Calu3 (cell line): ENCODE measurements around the gene MROH7. TPM values are rescaled to one million over a fixed set of nuclear protein-coding genes. Genes with fewer than 3 reads are reported as not detected.

Experiments
- BruUV-seq: library from RNA; stranded (reverse); fragments of 400-500 nt; replicated peaks from 2 replicates; lab custom pipeline; 2021; lab: Mats Ljungman, UMichigan
- CTCF ChIA-PET: fragments of 300-600 bp; sonication (Branson Sonifier 250); formaldehyde crosslinking; loops from one replicate; lab custom pipeline; 2022; ENCODE audit warnings: antibody characterized with exemption; lab: Charles Lee
- DNase-seq: peaks from one replicate; pipeline ENCODE4 v3.0.0; 2022
- H3K27ac Mint-ChIP-seq: one replicate; pipeline ENCODE4 v1.8.0; 2022; ENCODE audit warnings: mixed read lengths; ENCODE audit not compliant: unreplicated experiment
- H3K27me3 Mint-ChIP-seq: one replicate; pipeline ENCODE4 v1.8.0; 2022; ENCODE audit warnings: mixed read lengths; ENCODE audit not compliant: unreplicated experiment
- H3K36me3 Mint-ChIP-seq: one replicate; pipeline ENCODE4 v1.8.0; 2022; ENCODE audit warnings: mild to moderate bottlenecking, moderate library complexity, mixed read lengths; ENCODE audit not compliant: insufficient read depth, unreplicated experiment
- H3K4me1 Mint-ChIP-seq: one replicate; pipeline ENCODE4 v1.8.0; 2022; ENCODE audit warnings: mild to moderate bottlenecking, low read depth, mixed read lengths; ENCODE audit not compliant: unreplicated experiment
- H3K4me3 Mint-ChIP-seq: one replicate; pipeline ENCODE4 v1.8.0; 2022; ENCODE audit warnings: mild to moderate bottlenecking, low read depth, moderate library complexity, mixed read lengths; ENCODE audit not compliant: unreplicated experiment
- H3K9me3 Mint-ChIP-seq: one replicate; pipeline ENCODE4 v1.8.0; 2022; ENCODE audit warnings: low read depth, mixed read lengths; ENCODE audit not compliant: unreplicated experiment
- intact Hi-C: fragments of 100-400 bp; cut with micrococcal nuclease; formaldehyde crosslinking; loops from one replicate; pipeline ENCODE4 v1.10.0; 2022; ENCODE audit not compliant: unreplicated experiment
- total RNA-seq: library from RNA; stranded (reverse); gene quantifications from 2 replicates; pipeline ENCODE4 v1.2.3, GENCODE V29; 2022
- TF ChIP-seq, protein P1 (sequence below): fragments of 200-600 bp; IDR thresholded peaks from one replicate; pipeline ENCODE4 v1.8.0; 2022; ENCODE audit warnings: antibody characterized with exemption; ENCODE audit not compliant: unreplicated experiment

MROH7 gene
- total RNA-seq, 1 experiment from 2014 or later, result 0.71 TPM

DNA sequence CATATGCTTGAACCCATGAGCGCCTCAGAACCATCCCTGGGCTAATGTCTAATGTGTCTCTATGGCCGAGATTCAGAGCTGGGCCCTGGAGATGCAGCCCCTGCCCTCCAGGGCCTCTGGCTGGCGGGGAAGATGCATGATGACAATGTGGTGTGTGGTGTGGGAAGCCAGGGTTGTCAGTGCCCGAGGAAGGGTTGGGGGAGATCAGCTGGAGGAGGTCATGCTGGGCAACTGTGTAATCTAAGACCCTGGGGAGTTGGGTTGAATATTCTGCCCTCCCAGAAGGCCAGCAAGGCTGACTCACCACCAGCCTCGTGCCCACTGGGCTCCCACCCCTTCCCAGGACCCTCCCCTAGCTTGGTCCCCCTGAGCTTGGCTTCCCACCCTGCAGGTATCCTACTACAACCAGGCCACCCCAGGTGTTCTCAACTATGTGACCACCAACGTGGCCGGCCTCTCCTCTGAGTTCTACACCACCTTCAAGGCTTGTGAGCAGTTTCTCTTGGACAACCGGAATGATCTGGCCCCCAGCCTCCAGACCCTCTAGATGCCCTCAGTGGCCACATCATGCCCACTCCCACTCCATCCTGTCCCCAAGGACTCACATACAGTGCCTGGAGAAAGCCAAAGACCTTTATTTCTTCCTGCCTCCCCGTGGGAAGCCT lies 32.9 kb upstream of the MROH7 start:
- H3K36me3 Mint-ChIP-seq, result no peaks in the 10 kb centered on the region
- CTCF ChIA-PET, result no interaction called here
- no peak overlapping the region for H3K4me3 Mint-ChIP-seq
- TF ChIP-seq, protein P1, sequence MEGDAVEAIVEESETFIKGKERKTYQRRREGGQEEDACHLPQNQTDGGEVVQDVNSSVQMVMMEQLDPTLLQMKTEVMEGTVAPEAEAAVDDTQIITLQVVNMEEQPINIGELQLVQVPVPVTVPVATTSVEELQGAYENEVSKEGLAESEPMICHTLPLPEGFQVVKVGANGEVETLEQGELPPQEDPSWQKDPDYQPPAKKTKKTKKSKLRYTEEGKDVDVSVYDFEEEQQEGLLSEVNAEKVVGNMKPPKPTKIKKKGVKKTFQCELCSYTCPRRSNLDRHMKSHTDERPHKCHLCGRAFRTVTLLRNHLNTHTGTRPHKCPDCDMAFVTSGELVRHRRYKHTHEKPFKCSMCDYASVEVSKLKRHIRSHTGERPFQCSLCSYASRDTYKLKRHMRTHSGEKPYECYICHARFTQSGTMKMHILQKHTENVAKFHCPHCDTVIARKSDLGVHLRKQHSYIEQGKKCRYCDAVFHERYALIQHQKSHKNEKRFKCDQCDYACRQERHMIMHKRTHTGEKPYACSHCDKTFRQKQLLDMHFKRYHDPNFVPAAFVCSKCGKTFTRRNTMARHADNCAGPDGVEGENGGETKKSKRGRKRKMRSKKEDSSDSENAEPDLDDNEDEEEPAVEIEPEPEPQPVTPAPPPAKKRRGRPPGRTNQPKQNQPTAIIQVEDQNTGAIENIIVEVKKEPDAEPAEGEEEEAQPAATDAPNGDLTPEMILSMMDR, result no peak
- BruUV-seq, result no TSS peak
- H3K27me3 Mint-ChIP-seq, result no peaks in the 10 kb centered on the region
- H3K9me3 Mint-ChIP-seq, result no peaks in the 10 kb centered on the region
- intact Hi-C loops, result no loop called here
- H3K27ac Mint-ChIP-seq, result no peak overlapping the region
- no peak for DNase-seq
- peaks cover 2% of the 10 kb centered on the region for H3K4me1 Mint-ChIP-seq

DNA sequence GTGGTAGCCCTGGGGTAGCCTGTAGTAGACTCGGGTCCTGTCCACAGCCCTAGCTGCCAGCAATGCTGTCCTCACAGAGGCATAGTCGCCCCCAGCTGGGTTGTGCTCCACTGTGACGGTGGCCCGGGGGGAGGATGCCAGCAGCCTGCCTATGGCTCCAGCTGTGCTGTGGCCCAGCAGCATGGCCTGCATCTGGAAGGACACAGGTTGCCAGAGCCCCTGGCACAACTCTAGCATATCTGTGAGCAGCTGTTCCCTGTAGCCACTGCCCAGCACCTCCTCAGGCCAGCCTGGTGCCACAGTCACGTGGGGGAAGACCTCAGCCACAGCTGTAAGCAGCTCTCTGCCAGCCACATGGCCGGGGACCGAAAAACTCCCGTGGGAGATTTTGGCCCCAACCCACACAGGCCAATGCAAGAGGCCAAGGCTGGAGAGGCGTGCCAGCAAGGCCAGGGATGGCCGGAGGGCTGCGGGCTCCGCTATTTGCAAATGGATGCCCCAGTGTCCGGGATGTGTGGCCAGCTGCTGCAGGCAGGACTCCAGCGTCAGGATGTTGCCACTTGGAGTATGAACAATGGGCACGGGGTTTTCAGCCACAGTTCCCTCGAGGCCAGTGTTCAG lies 32.2 kb upstream of the MROH7 start:
- DNase-seq, result no peak
- no peaks in the 10 kb centered on the region for H3K36me3 Mint-ChIP-seq

DNA sequence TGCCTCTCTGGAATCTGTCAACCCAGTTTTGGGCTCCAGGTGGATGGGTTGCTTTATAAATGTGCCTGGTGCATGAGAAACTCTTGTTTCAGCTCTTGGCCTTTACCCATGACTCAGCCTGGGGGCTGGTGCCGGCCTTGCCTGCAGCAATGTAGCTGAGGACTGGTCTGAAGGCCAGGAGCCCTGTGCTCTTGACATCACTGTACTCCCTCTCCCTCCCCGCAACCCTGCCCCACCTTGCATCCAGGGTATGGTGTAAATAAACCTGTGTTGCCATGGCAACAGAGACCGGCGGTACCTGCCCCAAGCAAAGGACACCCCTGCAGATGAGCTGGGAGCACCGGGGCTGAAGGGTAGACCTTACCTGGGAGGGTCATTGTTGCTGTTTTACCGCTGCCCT lies 31.5 kb upstream of the MROH7 start:
- CTCF ChIA-PET, result interaction anchor here (0.9 kb wide), 1 partner anchor 111 kb away, joined by 3 read pairs; no protein-coding TSS in a partner anchor
- Mint-ChIP-seq H3K27ac (no peak overlapping the region), H3K9me3 (no peaks in the 10 kb centered on the region), H3K36me3 (no peaks in the 10 kb centered on the region), H3K27me3 (peaks cover 13% of the 10 kb centered on the region), H3K4me1 (peaks cover 13% of the 10 kb centered on the region), H3K4me3 (no peak overlapping the region)
- no TSS peak for BruUV-seq
- TF ChIP-seq, protein P1, result no peak
- intact Hi-C loops, result no loop called here
- no peak for DNase-seq

More for the DNA sequence above, 32.2 kb upstream of the MROH7 start:
- TF ChIP-seq, protein P1, result no peak
- H3K9me3 Mint-ChIP-seq, result no peaks in the 10 kb centered on the region
- intact Hi-C loops, result no loop called here
- no peak overlapping the region for H3K4me3 Mint-ChIP-seq
- H3K27me3 Mint-ChIP-seq, result peaks cover 7% of the 10 kb centered on the region
- H3K4me1 Mint-ChIP-seq, result peaks cover 9% of the 10 kb centered on the region
- no TSS peak for BruUV-seq
- no peak overlapping the region for H3K27ac Mint-ChIP-seq
- CTCF ChIA-PET, result no interaction called here

- no TSS peak for BruUV-seq
- H3K36me3 Mint-ChIP-seq, result no peaks in the 10 kb centered on the region
- CTCF ChIA-PET, result interaction anchor here (0.9 to 1.5 kb wide), 2 partner anchors 37 to 111 kb away, joined by 3 read pairs; no protein-coding TSS in a partner anchor
- H3K4me1 Mint-ChIP-seq, result peaks cover 13% of the 10 kb centered on the region
- no peak overlapping the region for H3K27ac Mint-ChIP-seq
- no peaks in the 10 kb centered on the region for H3K9me3 Mint-ChIP-seq
- TF ChIP-seq, protein P1, result no peak
- intact Hi-C loops, result no loop called here
- DNase-seq, result no peak
- peaks cover 22% of the 10 kb centered on the region for H3K27me3 Mint-ChIP-seq
- H3K4me3 Mint-ChIP-seq, result no peak overlapping the region
Measured at GRCh38 chr1:54610601-54611580, 30.7 kb upstream of the MROH7 start.
